ENCODE data around the gene PLCB4.

PLCB4 gene

DNA sequence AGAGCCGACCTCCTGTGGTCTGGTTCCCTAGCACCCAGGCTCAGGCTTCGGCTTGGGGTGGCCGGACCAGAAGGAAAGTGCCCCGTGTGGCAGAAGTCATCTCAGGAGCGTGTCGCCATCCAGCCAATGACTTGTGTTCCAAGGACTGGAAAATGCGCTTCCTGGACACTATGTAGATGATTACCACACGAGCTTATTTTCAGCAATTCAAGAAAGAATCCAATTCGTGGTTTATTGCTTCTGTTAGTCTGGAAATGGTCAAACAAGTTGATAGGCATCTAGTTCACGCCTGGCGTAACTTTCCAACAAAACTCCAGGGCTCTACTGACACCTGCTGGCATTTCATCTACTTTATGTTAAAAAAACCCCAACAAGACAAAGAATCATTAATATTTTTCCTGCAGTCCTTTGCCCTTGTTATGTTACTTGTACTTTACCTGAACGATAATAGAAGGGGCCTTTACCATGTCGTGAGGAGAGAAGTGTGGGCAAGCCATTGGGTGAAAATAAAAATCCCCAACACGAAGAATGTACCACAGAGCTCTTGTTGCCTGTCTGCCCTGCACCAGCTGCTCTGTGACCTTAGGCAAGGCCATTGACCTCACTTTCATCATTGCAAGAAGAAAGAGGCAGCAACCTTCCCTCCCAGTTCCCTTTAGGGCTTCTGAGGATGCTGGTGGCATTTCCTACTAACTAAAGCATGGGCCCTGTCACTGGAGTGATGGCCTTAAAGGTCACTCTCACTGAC, 290.8 kb downstream of the PLCB4 start:
- TF ChIP-seq, protein P1, sequence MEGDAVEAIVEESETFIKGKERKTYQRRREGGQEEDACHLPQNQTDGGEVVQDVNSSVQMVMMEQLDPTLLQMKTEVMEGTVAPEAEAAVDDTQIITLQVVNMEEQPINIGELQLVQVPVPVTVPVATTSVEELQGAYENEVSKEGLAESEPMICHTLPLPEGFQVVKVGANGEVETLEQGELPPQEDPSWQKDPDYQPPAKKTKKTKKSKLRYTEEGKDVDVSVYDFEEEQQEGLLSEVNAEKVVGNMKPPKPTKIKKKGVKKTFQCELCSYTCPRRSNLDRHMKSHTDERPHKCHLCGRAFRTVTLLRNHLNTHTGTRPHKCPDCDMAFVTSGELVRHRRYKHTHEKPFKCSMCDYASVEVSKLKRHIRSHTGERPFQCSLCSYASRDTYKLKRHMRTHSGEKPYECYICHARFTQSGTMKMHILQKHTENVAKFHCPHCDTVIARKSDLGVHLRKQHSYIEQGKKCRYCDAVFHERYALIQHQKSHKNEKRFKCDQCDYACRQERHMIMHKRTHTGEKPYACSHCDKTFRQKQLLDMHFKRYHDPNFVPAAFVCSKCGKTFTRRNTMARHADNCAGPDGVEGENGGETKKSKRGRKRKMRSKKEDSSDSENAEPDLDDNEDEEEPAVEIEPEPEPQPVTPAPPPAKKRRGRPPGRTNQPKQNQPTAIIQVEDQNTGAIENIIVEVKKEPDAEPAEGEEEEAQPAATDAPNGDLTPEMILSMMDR (IDR thresholded peaks at IDR 0.05; ENCODE audit: low read depth, low read length, missing control alignments): peak; percentile 53
- no peak overlapping the region for H3K27ac ChIP-seq
- no peaks in the 10 kb centered on the region for H3K36me3 ChIP-seq (replicated peaks)
- H3K27me3 ChIP-seq (replicated peaks): no peaks in the 10 kb centered on the region
- DNase-seq: peak; percentile 64
- in situ Hi-C loops (cut with HindIII; ENCODE audit: low pct_ligation_motif_present, low sequenced_read_pairs): loop anchor here (25.0 kb wide), 1 partner anchor 597 kb away; no protein-coding TSS in a partner anchor
- peak overlapping the region; percentile 34 for H3K4me3 ChIP-seq (ENCODE audit: low read depth, low read length)

DNA sequence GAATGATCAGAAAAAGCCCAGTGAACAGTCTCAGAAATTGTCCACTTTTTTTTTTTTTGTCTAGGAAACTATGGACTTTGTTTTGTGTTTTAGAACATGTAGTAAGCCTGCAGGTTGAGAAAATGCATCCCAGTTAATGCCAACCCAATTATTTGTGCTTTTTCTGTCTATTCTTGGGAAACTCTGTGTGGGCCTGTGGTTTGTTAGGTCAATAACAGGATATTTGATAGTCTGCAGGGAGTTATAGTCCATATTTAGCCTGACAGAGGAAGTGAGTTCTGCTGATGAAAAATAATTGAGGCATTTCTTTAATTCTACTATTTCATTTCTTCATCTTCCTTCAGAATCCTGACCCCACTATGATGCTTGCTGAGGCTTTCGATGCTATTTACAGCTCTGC, 291.5 kb downstream of the PLCB4 start:
- no peaks in the 10 kb centered on the region for H3K36me3 ChIP-seq (replicated peaks)
- no peak for DNase-seq
- H3K27ac ChIP-seq: no peak overlapping the region
- TF ChIP-seq, protein P1 (IDR thresholded peaks at IDR 0.05; ENCODE audit: low read depth, low read length, missing control alignments): no peak
- no peak overlapping the region for H3K4me3 ChIP-seq (ENCODE audit: low read depth, low read length)
- in situ Hi-C loops (cut with HindIII; ENCODE audit: low pct_ligation_motif_present, low sequenced_read_pairs): loop anchor here (25.0 kb wide), 1 partner anchor 598 kb away; no protein-coding TSS in a partner anchor
- no peaks in the 10 kb centered on the region for H3K27me3 ChIP-seq (replicated peaks)

- H3K27me3 ChIP-seq (replicated peaks): no peaks in the 10 kb centered on the region
- no peak for DNase-seq
Observed at GRCh38 chr20:9363673-9364072, 294.8 kb downstream of the PLCB4 start.

DNA sequence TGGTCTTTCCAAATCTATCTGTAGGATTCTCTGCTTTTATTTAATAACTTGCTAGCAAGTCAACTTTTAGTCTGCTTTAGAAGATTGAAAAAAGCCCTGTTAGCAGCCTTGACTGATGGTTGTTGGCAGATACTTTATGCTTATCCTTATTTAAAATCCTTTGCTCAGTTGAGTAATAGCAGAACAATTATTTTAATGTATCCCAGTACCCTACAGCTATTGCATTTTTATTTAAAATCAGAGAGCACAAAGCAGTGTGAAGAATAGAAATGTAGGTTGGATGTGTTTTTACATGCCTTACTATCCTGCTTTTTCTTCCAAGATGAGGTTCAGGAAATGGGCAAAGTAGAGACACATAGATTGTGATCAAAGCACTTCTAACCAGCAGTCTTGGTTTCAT, 298.4 kb downstream of the PLCB4 start:
- no peak overlapping the region for H3K4me3 ChIP-seq (ENCODE audit: low read depth, low read length)
- TF ChIP-seq, protein P1 (IDR thresholded peaks at IDR 0.05; ENCODE audit: low read depth, low read length, missing control alignments): no peak
- in situ Hi-C loops (cut with HindIII; ENCODE audit: low pct_ligation_motif_present, low sequenced_read_pairs): loop anchor here (25.0 kb wide), 1 partner anchor 605 kb away; no protein-coding TSS in a partner anchor
- DNase-seq: no peak
- H3K27me3 ChIP-seq (replicated peaks): no peaks in the 10 kb centered on the region
- no peaks in the 10 kb centered on the region for H3K36me3 ChIP-seq (replicated peaks)
- no peak overlapping the region for H3K27ac ChIP-seq

More at GRCh38 chr20:9363673-9364072, 294.8 kb downstream of the PLCB4 start:
- Histone ChIP-seq H3K27ac (no peak overlapping the region), H3K36me3 (replicated peaks) (no peaks in the 10 kb centered on the region), H3K4me3 (ENCODE audit: low read depth, low read length) (no peak overlapping the region)
- TF ChIP-seq, protein P1 (IDR thresholded peaks at IDR 0.05; ENCODE audit: low read depth, low read length, missing control alignments): no peak
- in situ Hi-C loops (cut with HindIII; ENCODE audit: low pct_ligation_motif_present, low sequenced_read_pairs): loop anchor here (25.0 kb wide), 1 partner anchor 601 kb away; no protein-coding TSS in a partner anchor

GRCh38 chr20:9367746-9368145, 298.9 kb downstream of the PLCB4 start:
- no peak for DNase-seq
- Histone ChIP-seq H3K4me3 (ENCODE audit: low read depth, low read length) (no peak overlapping the region), H3K27ac (no peak overlapping the region), H3K36me3 (replicated peaks) (no peaks in the 10 kb centered on the region), H3K27me3 (replicated peaks) (no peaks in the 10 kb centered on the region)
- in situ Hi-C loops (cut with HindIII; ENCODE audit: low pct_ligation_motif_present, low sequenced_read_pairs): loop anchor here (25.0 kb wide), 1 partner anchor 605 kb away; no protein-coding TSS in a partner anchor
- TF ChIP-seq, protein P1 (IDR thresholded peaks at IDR 0.05; ENCODE audit: low read depth, low read length, missing control alignments): no peak
